GM23248 (cell line): ENCODE measurements around the gene SSRP1.
"Not testable (repeated sequence)": the region's sequence is repeated elsewhere in the genome, so short reads cannot be mapped to it uniquely, and the experiment has no call there.

Experiments
- EZH2 ChIP-seq: fragments of 200-600 bp; sonication (generic); IDR thresholded peaks from 2 replicates; pipeline ENCODE4 v1.6.1; 2018; ENCODE audit warnings: antibody characterized with exemption, mild to moderate bottlenecking; ENCODE audit not compliant: insufficient read depth, poor library complexity, severe bottlenecking
- EZH2phosphoT487 ChIP-seq: fragments of 200-600 bp; sonication (generic); IDR thresholded peaks from 2 replicates; pipeline ENCODE4 v1.6.1; 2018; ENCODE audit warnings: antibody characterized with exemption, moderate library complexity, mild to moderate bottlenecking, low read depth; ENCODE audit not compliant: insufficient read depth

DNA sequence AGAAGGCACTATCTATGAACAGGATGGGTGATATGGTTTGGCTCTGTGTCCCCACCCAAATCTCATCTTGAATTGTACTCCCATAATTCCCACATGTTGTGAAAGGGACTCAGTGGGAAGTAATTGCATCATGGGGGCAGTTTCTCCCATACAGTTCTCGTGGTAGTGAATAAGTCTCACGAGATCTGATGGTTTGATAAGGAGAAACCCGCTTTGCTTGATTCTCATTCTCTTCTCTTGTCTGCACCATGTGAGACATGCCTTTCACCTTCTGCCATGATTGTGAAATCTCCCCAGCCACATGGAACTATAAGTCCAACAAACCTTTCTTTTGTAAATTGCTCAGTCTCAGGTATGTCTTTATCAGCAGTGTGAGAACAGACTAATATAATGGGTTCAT is 39.5 kb downstream of the SSRP1 start:
- not testable (repeated sequence) for TF ChIP-seq EZH2, EZH2phosphoT487
